Neural cell (in vitro differentiated cells): ENCODE results near the gene TUT1. TPM values are rescaled to one million over a fixed set of nuclear protein-coding genes. Genes with fewer than 3 reads are reported as not detected.
"Not testable (repeated sequence)": the region's sequence is repeated elsewhere in the genome, so short reads cannot be mapped to it uniquely, and the experiment has no call there.

ENCODE experiments used
- H2AFZ ChIP-seq: fragments of 200-600, 300-800 bp; sonication (generic), shearing (Covaris generic); 2 replicates; pipeline ENCODE4 v1.6.0; 2014; ENCODE audit warnings: low read depth, mild to moderate bottlenecking, antibody characterized with exemption, low read length, moderate library complexity
- H3F3A ChIP-seq: fragments of 200-600 bp; shearing (Covaris generic); 2 replicates; pipeline ENCODE4 v1.6.1; 2016; ENCODE audit warnings: mild to moderate bottlenecking, moderate library complexity, mixed read lengths, antibody characterized with exemption, low read length; ENCODE audit not compliant: insufficient read depth, poor library complexity, severe bottlenecking
- H3K27ac ChIP-seq: fragments of 200-600, 300-800 bp; sonication (generic), shearing (Covaris generic); 2 replicates; pipeline ENCODE4 v1.5.1; 2014; ENCODE audit warnings: mild to moderate bottlenecking, low read length, moderate library complexity
- H3K27me3 ChIP-seq: fragments of 300-800, 200-600 bp; sonication (generic), shearing (Covaris generic); 2 replicates; pipeline ENCODE4 v1.6.0; 2014; ENCODE audit warnings: mild to moderate bottlenecking, low read depth, low read length, moderate library complexity; ENCODE audit not compliant: insufficient read depth
- H3K36me3 ChIP-seq: fragments of 300-800, 200-600 bp; sonication (generic), shearing (Covaris generic); 2 replicates; pipeline ENCODE4 v1.5.1; 2014; ENCODE audit warnings: mild to moderate bottlenecking, antibody characterized with exemption, low read length, moderate library complexity; ENCODE audit not compliant: insufficient read depth
- H3K4me2 ChIP-seq: fragments of 300-800, 200-600 bp; sonication (generic), shearing (Covaris generic); 2 replicates; pipeline ENCODE4 v1.6.0; 2014; ENCODE audit warnings: mild to moderate bottlenecking, low read length
- H3K4me3 ChIP-seq: fragments of 300-800, 200-600 bp; sonication (generic), shearing (Covaris generic); 2 replicates; pipeline ENCODE4 v1.5.1; 2014; ENCODE audit warnings: mild to moderate bottlenecking, low read length, moderate library complexity
- H3K79me2 ChIP-seq: fragments of 200-600 bp; shearing (Covaris generic); replicated peaks from 2 replicates; pipeline ENCODE4 v1.6.0; 2014; ENCODE audit warnings: mild to moderate bottlenecking, low read length, moderate library complexity; ENCODE audit not compliant: insufficient read depth
- H3K9ac ChIP-seq: fragments of 300-800, 200-600 bp; sonication (generic), shearing (Covaris generic); 2 replicates; pipeline ENCODE4 v1.6.1; 2016; ENCODE audit warnings: mild to moderate bottlenecking, low read length, mixed read lengths
- H3K9me2 ChIP-seq: fragments of 200-600 bp; shearing (Covaris generic); 2 replicates; pipeline ENCODE4 v1.6.1; 2016; ENCODE audit warnings: mild to moderate bottlenecking, low read length, mixed read lengths; ENCODE audit not compliant: insufficient read depth
- H3K9me3 ChIP-seq: fragments of 200-600, 300-800 bp; sonication (generic), shearing (Covaris generic); 2 replicates; pipeline ENCODE4 v1.6.1; 2016; ENCODE audit warnings: mild to moderate bottlenecking, mixed run types, low read length, moderate library complexity, mixed read lengths
- H4K20me1 ChIP-seq: fragments of 200-600 bp; shearing (Covaris generic); 2 replicates; pipeline ENCODE4 v1.6.1; 2016; ENCODE audit warnings: mild to moderate bottlenecking, mixed run types; ENCODE audit not compliant: insufficient read depth
- CTCF ChIP-seq: fragments of 450-650 bp; IDR thresholded peaks from 2 replicates; pipeline ENCODE4 v1.5.1; 2014; ENCODE audit warnings: antibody characterized with exemption, mild to moderate bottlenecking, moderate library complexity; ENCODE audit not compliant: poor library complexity, severe bottlenecking
- EP300 ChIP-seq: fragments of 450-650 bp; conservative IDR thresholded peaks from 2 replicates; pipeline ENCODE4 v1.6.1; 2014; ENCODE audit warnings: antibody characterized with exemption, mild to moderate bottlenecking, moderate library complexity; ENCODE audit not compliant: poor library complexity, severe bottlenecking
- EZH2 ChIP-seq: fragments of 200-600, 300-800 bp; shearing (Covaris generic), sonication (generic); IDR thresholded peaks from 2 replicates; pipeline ENCODE4 v1.6.1; 2014; ENCODE audit warnings: antibody characterized with exemption, low read length, borderline replicate concordance, mild to moderate bottlenecking; ENCODE audit not compliant: insufficient read depth, poor library complexity, severe bottlenecking
- MXI1 ChIP-seq: fragments of 450-650 bp; conservative IDR thresholded peaks from 2 replicates; pipeline ENCODE4 v1.6.1; 2014; ENCODE audit warnings: antibody characterized with exemption, mild to moderate bottlenecking; ENCODE audit not compliant: poor library complexity, severe bottlenecking
- POLR2AphosphoS5 ChIP-seq: IDR thresholded peaks from 2 replicates; pipeline ENCODE4 v1.6.1; 2012
- RAD21 ChIP-seq: fragments of 450-650 bp; conservative IDR thresholded peaks from 2 replicates; pipeline ENCODE4 v1.6.1; 2014; ENCODE audit warnings: antibody characterized with exemption, mild to moderate bottlenecking, moderate library complexity
- REST ChIP-seq: IDR thresholded peaks from 2 replicates; pipeline ENCODE4 v1.6.1; 2012; ENCODE audit warnings: borderline replicate concordance
- SMC3 ChIP-seq: fragments of 450-650 bp; conservative IDR thresholded peaks from 2 replicates; pipeline ENCODE4 v1.6.1; 2014; ENCODE audit warnings: antibody characterized with exemption, mild to moderate bottlenecking, moderate library complexity; ENCODE audit not compliant: poor library complexity
- TAF1 ChIP-seq: IDR thresholded peaks from 2 replicates; pipeline ENCODE4 v1.6.1; 2012; ENCODE audit warnings: low read depth
- polyA plus RNA-seq: library from polyadenylated mRNA; depleted of rRNA; stranded (reverse); fragments of >200 nt; gene quantifications from 2 replicates; pipeline ENCODE4 v1.2.3, GENCODE V29; 2014

TUT1 gene
- polyA plus RNA-seq, 1 donor from 2014 or later = 17.8 TPM

- peaks cover 33% of the 10 kb centered on the region for H3K79me2 ChIP-seq
- peak overlapping the region; percentile 87 for H3K4me3 ChIP-seq
- no peaks in the 10 kb centered on the region for H3K9me2 ChIP-seq
- peak overlapping the region; percentile 84 for H3K9ac ChIP-seq
- peak overlapping the region; percentile 69 for H3K4me2 ChIP-seq
- no peaks in the 10 kb centered on the region for H4K20me1 ChIP-seq
- H3K9me3 ChIP-seq = no peaks in the 10 kb centered on the region
- no peaks in the 10 kb centered on the region for H3K27me3 ChIP-seq
- no peak for TF ChIP-seq MXI1
- TF ChIP-seq RAD21 = no peak
- TF ChIP-seq EP300 = no peak
- TF ChIP-seq SMC3 = no peak
- no peak for TF ChIP-seq REST
- no peak for TF ChIP-seq CTCF
- no peak for TF ChIP-seq POLR2AphosphoS5
- TF ChIP-seq EZH2 = no peak
- no peak for TF ChIP-seq TAF1
- no peak overlapping the region for H2AFZ ChIP-seq
- peaks cover 4% of the 10 kb centered on the region for H3K36me3 ChIP-seq
- H3F3A ChIP-seq = no peaks in the 10 kb centered on the region
- peak overlapping the region; percentile 79 for H3K27ac ChIP-seq
These were observed 18.9 kb downstream of the TUT1 start for GRCh38 chr11:62572431-62572830.

- not testable (repeated sequence) for H2AFZ ChIP-seq, H3K9me3 ChIP-seq, H3K27me3 ChIP-seq, H3K36me3 ChIP-seq, H3K27ac ChIP-seq, H3K4me2 ChIP-seq, H4K20me1 ChIP-seq, H3K9ac ChIP-seq, H3F3A ChIP-seq, H3K9me2 ChIP-seq
- peaks cover 34% of the 10 kb centered on the region for H3K79me2 ChIP-seq
- peak overlapping the region; percentile 87 for H3K4me3 ChIP-seq
These were observed 19.8 kb downstream of the TUT1 start for GRCh38 chr11:62571493-62571892.

GRCh38 chr11:62570903-62571302 lies 20.4 kb downstream of the TUT1 start:
- peaks cover 36% of the 10 kb centered on the region for H3K79me2 ChIP-seq
- not testable (repeated sequence) for H4K20me1 ChIP-seq, H3K9me2 ChIP-seq, H3K9ac ChIP-seq, H3K27me3 ChIP-seq, H3K9me3 ChIP-seq, H3F3A ChIP-seq, H2AFZ ChIP-seq, H3K36me3 ChIP-seq, H3K4me2 ChIP-seq, H3K4me3 ChIP-seq, H3K27ac ChIP-seq
